HG03469 (cell line): ENCODE data around the gene RFLNA.

Source experiments
- ATAC-seq: cut with Tn5 transposase; IDR thresholded peaks from one replicate; pipeline ENCODE4 v1.9.1; 2021; ENCODE audit warnings: mild to moderate bottlenecking, moderate library complexity, moderate number of reproducible peaks; ENCODE audit not compliant: unreplicated experiment

Gene RFLNA

GRCh38 chr12:124354400-124354799 lies 59.5 kb downstream of the RFLNA start:
- ATAC-seq = no peak

GRCh38 chr12:124356221-124356620 lies 61.3 kb downstream of the RFLNA start:
- no peak for ATAC-seq

GRCh38 chr12:124357616-124358015 lies 62.7 kb downstream of the RFLNA start:
- no peak for ATAC-seq

- ATAC-seq = no peak
These were observed 63.7 kb downstream of the RFLNA start for GRCh38 chr12:124358572-124358971.

- no peak for ATAC-seq
These were observed 65.0 kb downstream of the RFLNA start for GRCh38 chr12:124359671-124360581.

GRCh38 chr12:124361074-124361970 lies 66.4 kb downstream of the RFLNA start:
- ATAC-seq = no peak

GRCh38 chr12:124361996-124362395 lies 67.1 kb downstream of the RFLNA start:
- ATAC-seq = no peak

GRCh38 chr12:124363353-124363965 lies 68.6 kb downstream of the RFLNA start:
- no peak for ATAC-seq

- no peak for ATAC-seq
These were observed 69.7 kb downstream of the RFLNA start for GRCh38 chr12:124364543-124364942.
